GM19240 (cell line): Measurements from ENCODE around the gene FAM180B.
"Not testable (repeated sequence)": the region's sequence is repeated elsewhere in the genome, so short reads cannot be mapped to it uniquely, and the experiment has no call there.

Experiments
- DNase-seq: peaks from one replicate; pipeline ENCODE4 v3.0.0; 2011; ENCODE audit warnings: low spot score; ENCODE audit not compliant: insufficient read length

The FAM180B gene, protein sequence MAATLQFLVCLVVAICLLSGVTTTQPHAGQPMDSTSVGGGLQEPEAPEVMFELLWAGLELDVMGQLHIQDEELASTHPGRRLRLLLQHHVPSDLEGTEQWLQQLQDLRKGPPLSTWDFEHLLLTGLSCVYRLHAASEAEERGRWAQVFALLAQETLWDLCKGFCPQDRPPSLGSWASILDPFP

DNA sequence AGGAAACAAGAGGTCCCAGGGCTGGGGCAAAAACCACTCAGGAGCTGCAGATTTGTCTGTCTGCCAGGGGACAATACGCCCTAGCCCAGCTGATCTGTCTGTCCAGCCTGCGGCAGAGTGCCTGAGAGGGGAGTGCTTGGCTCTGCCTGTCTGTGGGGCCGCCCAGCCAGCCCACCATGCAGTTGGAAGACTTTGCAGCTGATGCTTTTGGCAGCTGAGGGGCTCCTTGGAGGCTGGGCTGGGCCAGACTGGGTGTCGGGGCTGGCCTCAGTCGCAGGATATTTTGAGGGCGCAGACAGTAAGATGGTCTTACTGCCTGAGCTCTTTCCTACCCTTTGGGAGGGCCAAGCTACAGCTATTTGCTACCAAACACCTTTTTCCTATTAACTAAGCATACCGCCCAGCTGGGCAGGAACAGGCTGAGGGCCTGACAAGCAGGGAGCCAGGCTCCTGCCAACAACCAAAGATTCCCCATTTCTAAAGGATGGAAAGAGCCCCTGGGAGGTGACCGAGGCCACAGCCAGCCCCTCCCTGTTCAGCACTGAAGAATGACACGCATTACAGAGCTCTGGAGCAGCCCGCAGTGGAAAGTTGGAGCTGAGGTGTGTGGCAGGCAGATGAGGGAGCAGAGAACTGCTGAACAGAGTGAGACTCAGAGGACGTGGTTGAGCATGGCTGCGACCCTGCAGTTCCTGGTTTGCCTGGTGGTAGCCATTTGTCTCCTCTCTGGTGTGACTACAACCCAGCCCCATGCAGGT, at the start of gene FAM180B:
TSS of gene FAM180B (plus strand) at position 581 of the 758 bp plus-strand sequence. CDS start at position 672, 91 bp downstream.
- no peak for DNase-seq

DNA sequence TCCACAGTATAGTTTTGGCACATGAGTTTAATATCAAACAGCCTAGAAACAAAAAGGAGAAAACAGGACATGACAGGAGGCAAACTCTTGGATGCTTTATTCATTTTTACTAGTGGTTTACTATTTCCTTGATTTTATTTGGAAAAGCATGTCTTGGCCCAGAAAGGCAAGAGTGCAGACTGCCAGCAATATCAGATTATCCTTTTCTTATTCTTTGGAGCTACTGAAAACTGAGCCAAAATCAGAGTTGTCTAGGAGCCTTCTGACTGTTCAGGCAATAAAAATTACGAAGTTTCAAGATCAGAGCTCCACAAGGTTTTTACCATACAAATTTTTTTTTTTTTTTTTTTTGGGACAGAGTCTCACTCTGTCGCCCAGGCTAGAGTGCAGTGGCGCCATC, 49.6 kb upstream of the FAM180B start:
- no peak for DNase-seq

DNA sequence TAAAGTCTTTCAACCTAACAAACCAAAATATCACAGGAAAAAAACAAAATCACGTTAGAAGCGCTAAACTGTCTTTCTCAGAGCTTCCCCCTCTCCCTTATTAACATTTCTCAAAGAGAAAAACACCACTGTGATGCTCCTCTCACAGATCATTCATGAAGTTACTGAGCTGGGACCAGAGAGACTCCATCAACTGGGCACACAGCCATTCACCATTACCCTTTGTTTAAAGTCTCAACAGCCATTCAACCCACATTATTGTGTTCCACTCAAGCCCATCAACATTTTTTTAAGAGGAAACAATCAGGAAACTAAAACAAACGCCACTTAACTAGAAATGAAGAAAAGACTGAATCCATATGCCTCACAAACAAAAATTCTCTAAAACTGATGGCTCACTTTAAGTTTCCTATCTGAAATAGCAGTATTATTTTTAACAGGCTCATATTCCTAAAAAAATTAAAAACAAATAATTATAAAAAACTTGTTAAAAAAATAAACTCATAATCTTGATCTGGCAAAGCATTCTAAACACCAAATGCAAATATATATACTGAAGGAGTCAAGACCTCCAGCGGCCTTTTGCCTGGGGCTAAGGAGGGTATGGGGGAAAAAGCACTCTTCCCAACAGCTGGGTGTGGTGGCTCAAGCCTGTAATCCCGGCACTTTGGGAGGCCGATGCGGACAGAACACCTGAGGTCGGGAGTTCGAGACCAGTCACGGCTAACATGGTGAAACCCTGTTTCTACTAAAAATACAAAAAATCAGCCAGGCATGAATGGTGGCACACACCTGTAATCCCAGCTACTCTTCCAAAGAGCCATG, 47.5 kb upstream of the FAM180B start:
- no peak for DNase-seq

DNA sequence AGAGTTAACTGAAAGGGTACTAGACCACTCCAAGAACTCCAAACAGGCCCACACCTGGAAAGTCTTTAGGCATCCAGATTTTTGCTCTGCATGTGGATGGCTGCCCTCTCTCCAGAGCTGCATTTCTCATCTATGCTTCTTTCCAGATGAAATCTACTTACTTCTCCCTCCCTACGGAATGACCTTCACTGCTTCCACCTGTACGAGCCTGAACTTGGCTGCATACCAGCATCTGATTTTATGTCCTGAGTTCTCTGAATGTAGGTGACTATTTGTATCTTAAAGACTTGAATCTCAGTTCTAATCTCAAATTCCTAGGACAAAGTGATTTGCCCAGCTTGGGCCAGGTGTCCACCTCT, 46.8 kb upstream of the FAM180B start:
- no peak for DNase-seq

DNA sequence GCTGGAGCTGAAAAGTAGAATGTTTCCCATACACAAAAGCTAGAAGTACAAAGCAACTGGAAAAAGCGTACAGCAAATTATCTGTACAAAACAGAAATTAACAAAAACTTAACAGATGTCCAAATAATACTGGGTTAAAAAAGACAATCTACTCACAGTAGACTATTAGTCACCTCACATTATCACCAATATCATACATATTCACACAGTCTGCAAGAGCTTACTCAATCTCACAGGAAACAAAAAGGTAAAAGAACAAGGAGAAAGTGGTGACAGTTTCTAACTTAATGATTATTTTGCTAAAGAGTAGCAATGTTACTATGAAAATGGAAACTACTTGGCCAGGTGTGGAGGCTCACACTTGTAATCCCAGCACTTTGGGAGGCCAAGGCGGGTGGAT, 45.4 kb upstream of the FAM180B start:
- no peak for DNase-seq

DNA sequence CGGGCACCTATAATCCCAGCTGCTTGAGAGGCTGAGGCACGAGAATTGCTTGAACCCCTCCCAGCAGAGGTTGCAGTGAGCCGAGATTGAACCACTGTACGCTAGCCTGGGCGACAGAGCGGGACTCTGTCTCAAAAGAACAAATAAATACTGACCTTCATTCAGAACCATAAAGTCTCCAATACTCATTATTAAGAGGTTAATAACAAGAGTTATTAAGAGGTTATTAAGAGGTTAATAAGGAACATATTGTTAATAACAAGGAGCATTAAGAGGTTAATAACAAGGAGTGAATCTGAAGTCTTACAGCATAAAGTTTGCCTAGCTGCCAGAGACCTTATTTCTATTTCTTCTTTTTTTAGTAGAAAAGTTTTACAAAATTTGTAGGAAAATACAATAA, 41.2 kb upstream of the FAM180B start:
- DNase-seq: no peak

DNA sequence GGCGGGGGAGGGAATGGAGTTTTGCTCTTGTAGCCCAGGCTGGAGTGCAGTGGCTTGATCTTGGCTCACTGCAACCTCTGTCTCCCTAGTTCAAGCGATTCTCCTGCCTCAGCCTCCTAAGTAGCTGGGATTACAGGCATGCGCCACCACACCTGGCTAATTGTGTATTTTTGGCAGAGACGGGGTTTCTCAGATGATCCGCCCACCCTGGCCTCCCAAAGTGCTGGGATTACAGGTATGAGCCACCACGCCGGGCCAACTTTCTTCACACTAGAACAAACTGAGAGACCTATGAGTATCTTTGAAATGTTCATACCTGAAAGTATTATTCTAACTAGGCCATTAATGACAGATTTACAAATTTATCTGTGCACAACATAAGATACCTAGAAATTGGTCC, 40.2 kb upstream of the FAM180B start:
- not testable (repeated sequence) for DNase-seq

DNA sequence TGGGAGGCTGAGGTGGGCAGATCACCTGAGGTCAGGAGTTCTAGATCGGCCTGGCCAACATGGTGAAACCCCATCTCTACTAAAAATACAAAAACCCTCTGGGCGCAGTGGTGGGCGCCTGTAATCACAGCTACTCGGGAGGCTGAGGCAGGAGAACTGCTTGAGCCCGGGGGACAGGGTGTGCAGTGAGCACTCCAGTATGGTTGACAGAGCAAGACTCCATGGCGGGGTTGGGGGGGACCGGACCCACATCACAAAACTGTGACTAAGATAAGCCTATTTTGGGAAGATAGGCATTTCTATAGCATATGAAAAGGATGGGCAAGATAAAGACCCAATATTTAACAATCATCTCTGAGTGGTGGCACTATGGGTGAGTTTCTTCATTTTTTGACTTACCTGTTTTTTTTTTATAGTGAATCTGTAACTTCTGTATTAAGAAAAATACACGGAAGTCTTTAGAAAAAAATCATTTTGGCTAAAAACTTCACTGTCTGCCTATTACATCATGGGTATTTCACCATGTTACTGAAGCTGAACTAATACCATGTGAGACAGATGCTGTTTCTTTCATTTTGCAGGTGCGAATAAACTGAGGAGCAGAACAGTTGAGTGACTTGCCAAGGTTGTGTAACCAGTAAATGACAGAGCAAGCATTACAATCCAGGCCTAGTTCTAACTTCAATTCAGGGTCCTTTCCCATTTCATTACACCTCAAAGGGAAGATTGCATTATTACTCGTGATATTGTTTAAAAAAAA, 36.0 kb upstream of the FAM180B start:
- no peak for DNase-seq

DNA sequence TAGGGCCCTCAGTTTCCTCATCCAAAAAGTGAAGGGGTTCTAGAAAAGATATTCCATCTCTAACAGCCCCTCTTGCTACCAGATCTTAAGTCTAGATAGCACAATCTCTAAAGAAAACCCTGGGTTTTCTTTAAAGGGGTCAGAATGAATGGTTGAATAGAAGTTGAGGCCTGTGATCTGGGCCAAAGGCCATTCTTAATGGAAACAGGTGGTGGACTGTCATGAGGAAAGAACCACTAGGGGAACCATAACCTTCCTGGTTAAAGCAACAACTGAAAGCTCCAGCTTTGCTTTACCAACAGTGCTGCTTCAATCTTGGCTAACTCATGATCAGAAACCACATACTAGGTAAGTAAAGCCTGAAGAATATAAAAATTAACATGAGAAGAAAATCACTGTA, 35.4 kb upstream of the FAM180B start:
- DNase-seq: no peak

DNA sequence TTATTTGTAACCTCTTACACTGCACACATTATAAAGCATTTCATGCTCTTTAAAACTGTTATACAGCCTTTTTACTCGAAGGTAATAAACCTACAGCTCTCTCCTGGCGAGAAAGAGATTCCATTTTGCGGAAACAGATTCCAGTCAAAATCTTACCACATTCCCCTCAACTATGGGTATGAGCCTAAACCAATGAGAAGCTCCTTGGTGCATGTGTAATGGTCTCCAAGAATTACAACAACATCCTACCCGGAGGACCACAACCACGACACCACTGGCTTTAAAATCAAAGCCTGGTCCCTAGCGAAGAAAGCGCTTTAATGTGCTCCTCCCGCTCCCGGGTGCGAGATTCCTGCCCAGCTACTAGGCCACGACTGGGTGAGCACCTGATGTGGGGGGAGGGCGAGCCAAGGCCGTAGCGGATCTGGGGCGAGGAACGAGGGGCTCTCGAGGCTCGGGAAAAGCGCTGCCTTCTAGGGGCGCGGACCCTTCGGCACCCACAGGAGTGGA, 34.4 kb upstream of the FAM180B start:
- no peak for DNase-seq

DNA sequence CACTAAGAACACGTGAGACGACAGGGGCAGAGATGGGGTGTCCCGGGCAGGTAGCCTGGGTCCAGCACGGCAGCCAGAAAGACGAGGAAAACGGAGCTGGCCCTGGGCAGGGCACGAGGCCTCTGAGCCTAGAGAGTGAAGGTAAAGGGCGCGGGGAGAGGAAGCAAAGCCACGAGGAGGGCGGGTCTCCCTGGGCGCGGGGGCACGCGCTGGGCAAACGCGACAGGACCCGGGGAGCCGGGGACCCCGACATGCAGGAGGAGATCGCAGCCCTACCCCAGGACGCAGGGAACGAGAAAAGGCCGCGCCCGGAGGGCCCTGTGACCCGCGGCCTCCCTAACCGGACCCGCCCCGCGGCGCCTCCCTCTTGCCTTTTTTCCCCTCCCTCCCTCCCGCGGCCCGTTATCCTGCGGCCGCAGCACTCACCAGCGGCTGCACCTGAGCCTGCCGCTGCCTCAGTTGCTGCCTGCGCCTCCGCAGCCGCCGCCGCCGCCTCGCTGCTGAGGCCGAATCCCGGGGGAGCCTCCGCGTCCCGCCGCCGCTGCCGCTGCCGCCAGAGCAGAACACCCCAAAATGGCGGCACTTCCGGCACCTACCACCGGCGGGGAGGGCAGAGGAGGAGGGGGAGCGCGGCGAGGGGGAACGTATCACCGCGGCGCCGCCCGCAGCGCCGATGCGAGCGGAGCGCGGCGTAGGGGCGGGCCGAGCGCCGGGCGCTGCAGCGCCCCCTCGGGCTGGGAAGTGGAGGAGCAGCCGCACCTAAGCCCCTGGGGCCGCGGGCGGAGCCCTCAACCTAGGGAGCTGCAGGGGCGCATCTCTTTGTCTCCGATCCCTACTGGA, 33.7 kb upstream of the FAM180B start, which contains the start of gene CELF1:
TSS of gene CELF1 (minus strand) at position 567 of the 840 bp plus-strand sequence. CDS start 53,609 bp downstream, outside the sequence.
- peak; percentile 88 for DNase-seq

DNA sequence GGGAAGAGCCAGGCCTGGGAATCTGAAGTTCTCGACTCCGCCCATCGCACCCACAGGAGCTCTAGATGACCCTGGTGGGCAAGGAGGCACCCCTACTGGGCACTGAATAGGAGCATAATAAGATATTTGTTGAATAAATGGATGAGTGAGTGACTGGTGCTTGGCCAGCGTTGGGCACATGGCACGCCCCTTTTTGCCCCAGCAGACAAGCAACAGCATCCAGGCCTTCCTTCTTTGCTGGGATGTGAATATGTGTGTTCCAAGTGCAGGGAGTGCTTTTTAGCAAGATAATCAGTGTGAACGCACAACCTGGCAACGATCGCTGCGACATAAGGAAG, 33.1 kb upstream of the FAM180B start:
- DNase-seq: no peak

DNA sequence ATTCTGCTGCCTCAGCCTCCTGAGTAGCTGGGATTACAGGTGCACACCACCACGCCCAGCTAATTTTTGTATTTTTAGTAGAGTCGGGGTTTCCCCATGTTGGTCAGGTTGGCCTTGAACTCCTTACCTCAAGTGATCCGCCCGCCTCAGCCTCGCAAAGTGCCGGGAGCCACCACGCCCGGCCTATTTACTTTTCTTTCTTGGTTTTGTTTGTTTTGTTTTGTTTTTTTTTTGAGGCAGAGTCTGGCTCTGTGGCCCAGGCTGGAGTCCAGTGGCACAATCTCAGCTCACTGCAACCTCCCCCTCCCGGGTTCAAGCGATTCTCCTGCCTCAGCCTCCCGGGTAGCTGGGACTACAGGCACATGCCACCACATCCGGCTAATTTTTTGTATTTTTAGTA, 29.5 kb upstream of the FAM180B start:
- DNase-seq: not testable (repeated sequence)

DNA sequence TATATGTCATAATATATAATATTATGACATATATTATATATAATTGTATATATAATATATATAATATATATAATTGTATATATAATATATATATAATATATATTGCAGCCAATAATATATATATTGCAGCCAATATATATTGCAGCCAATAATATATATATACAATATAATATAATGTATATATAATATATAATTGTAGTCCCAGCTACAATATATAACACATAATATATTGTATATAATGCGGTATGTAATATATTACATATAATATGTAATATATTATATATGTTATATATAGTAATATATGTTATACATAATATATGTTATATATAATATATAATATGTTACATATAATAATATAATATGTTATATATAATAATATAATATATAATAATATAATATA, 27.8 kb upstream of the FAM180B start:
- no peak for DNase-seq

DNA sequence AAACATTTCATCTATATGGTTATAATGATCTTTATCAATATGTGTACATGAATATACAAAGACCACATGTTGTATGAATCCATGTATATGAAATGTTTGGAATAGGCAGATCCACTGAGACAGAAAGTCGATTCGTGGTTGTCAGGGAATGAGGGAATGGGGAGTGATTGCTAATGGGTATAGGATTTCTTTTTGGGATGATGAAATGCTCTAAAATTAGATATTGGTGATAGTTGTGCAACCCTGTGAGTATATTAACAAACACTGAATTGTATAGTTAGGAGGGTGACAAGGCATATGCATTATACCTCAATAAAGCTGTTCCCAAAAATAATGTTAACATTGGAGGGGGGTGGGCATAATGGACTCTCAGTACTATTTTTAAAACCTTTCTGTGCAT, 26.1 kb upstream of the FAM180B start:
- DNase-seq: no peak

DNA sequence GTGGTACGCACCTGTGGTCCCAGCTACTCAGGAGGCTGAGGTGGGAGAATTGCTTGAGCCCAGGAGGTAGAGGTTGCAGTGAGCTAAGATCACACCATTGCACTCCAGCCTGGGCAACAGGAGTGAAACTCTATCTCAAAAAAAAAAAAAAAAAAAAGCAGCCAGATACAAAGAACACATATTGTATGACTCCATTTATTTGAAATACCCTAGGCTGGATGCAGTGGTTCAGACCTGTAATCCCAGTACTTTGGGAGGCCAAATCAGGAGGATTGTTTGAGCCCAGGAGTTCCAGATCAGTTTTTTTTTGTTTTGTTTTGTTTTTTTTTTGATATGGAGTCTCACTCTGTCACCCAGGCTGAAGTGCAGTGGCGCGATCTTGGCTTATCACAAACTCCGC, 24.1 kb upstream of the FAM180B start:
- DNase-seq: not testable (repeated sequence)

DNA sequence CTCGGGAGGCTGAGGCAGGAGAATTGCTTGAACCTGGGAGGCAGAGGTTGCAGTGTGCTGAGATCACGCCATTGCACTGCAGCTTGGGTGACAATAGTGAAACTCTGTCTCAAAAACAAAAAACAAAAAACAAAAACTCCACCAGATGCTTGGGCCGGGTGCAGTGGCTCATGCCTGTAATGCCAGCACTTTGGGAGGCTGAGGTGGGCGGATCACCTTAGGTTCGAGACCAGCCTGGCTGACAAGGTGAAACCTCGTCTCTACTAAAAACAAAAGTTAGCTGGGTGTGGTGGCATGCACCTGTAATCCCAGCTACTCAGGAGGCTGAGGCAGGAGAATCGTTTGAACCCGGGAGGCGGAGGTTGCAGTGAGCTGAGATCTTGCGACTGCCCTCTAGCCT, 22.1 kb upstream of the FAM180B start:
- DNase-seq: not testable (repeated sequence)

DNA sequence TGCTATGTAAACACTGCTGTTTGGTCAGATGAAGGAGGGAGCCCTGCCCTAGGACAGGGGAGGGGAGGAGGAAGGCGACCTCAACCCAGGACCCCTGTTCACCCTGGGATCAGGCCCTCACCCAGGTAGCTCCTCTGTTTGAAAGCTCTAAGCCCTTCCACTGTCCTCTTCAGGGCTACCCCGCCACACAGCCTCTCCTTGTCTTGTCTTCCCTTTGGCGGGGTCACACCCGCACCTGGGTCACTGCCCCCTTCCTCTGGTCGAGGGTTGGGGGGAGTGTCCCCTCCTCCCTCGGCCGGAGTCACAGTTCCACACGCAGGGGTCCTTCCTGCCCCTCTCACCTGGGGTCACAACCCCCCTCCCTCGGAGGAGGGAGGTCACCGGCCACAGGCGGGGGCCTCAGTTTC, 21.5 kb upstream of the FAM180B start:
- no peak for DNase-seq

DNA sequence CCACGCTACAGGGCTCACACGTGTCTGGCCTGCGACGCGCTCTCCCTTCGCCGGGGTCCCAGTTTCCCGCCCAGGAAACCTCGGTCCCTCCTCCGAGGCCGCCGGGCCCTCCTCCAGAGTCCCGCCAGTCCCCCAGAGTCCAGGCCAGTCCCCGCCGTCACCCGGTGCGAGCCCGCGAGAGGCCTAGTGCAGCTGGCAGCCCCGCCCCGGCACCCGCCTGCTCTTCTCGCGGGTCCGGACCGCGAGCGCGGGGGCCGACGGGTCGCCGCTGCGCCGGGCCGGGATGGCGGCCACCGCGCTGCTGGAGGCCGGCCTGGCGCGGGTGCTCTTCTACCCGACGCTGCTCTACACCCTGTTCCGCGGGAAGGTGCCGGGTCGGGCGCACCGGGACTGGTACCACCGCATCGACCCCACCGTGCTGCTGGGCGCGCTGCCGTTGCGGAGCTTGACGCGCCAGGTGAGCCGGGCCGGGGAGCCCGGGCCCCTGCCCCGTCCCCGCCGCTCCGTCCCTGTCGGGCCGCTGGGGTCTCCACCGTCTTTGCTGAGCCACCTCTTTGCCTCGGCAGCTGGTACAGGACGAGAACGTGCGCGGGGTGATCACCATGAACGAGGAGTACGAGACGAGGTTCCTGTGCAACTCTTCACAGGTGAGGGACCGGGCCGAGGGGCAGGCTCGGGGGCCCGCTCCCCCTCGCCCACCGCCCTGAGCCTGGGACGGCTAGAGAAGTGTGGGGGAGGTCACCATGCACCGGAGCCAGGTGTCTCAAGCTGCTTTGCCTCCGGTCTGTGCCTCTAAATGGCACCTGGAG, 20.9 kb upstream of the FAM180B start, which contains the start of gene PTPMT1:
TSS of gene PTPMT1 (plus strand) at position 260 of the 809 bp plus-strand sequence. CDS start at position 284, 24 bp downstream.
- DNase-seq: no peak
